Epithelial cell of proximal tubule (primary cell): Measurements from ENCODE around the gene GRM2. TPM values are rescaled to one million over a fixed set of nuclear protein-coding genes. Genes with fewer than 3 reads are reported as not detected.

Experiments used
- DNase-seq: peaks from one replicate; pipeline ENCODE4 v3.0.0-alpha.2; 2011; ENCODE audit warnings: low read depth
- H3K4me3 ChIP-seq: 2 replicates; pipeline ENCODE4 v1.5.1; 2011; ENCODE audit warnings: low read depth, mild to moderate bottlenecking, low read length
- total RNA-seq: library from RNA; depleted of rRNA; stranded (reverse); fragments of >200 nt; gene quantifications from 2 replicates; pipeline ENCODE4 v1.2.3, GENCODE V29; 2015
- TF ChIP-seq, protein P1 (sequence below): conservative IDR thresholded peaks from 2 replicates; pipeline ENCODE4 v1.5.1; 2012; ENCODE audit warnings: low read depth, mild to moderate bottlenecking, low read length

The GRM2 gene
- total RNA-seq, 1 donor from 2014 or later = not detected

DNA sequence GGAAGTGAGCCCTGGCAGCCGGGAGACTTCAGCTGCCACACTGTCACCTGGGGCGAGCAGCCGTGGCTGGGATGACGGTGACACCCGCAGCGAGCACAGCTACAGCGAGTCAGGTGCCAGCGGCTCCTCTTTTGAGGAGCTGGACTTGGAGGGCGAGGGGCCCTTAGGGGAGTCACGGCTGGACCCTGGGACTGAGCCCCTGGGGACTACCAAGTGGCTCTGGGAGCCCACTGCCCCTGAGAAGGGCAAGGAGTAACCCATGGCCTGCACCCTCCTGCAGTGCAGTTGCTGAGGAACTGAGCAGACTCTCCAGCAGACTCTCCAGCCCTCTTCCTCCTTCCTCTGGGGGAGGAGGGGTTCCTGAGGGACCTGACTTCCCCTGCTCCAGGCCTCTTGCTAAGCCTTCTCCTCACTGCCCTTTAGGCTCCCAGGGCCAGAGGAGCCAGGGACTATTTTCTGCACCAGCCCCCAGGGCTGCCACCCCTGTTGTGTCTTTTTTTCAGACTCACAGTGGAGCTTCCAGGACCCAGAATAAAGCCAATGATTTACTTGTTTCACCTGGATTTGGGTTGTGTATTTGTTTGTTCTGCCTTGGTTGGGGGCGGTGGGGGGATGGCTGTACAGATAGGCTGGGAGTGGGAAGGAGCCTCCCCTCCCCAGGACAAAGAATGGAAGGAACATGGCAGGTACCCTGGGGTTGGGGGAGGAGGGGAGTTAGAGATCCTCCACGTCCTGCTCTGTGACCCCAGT lies 2.9 kb upstream of the GRM2 start:
- no peak overlapping the region for H3K4me3 ChIP-seq
- no peak for DNase-seq
- TF ChIP-seq, protein P1, sequence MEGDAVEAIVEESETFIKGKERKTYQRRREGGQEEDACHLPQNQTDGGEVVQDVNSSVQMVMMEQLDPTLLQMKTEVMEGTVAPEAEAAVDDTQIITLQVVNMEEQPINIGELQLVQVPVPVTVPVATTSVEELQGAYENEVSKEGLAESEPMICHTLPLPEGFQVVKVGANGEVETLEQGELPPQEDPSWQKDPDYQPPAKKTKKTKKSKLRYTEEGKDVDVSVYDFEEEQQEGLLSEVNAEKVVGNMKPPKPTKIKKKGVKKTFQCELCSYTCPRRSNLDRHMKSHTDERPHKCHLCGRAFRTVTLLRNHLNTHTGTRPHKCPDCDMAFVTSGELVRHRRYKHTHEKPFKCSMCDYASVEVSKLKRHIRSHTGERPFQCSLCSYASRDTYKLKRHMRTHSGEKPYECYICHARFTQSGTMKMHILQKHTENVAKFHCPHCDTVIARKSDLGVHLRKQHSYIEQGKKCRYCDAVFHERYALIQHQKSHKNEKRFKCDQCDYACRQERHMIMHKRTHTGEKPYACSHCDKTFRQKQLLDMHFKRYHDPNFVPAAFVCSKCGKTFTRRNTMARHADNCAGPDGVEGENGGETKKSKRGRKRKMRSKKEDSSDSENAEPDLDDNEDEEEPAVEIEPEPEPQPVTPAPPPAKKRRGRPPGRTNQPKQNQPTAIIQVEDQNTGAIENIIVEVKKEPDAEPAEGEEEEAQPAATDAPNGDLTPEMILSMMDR = no peak

DNA sequence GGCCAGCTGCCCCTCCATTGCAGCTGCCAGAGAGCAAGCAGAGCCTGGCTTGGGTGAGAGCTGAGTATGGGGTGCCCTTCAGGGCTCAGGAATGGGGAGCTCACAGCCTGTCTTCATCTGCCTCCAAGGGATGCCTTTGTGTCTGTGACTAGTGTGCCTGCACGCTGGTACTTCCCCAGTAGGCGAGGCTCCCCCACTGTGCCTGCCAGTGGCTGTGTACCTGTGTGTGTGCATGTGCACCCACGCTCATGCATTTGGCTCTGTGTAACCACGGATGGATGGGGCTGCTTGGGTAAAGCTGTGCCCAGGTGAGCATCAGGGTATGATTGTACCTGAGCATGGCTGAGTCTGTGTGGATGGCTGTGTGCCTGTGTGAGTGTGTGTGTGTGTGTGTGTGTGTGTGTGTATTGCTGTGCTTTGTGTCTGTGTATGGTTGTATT lies 2.3 kb upstream of the GRM2 start:
- TF ChIP-seq, protein P1 = no peak
- no peak for DNase-seq
- no peak overlapping the region for H3K4me3 ChIP-seq

DNA sequence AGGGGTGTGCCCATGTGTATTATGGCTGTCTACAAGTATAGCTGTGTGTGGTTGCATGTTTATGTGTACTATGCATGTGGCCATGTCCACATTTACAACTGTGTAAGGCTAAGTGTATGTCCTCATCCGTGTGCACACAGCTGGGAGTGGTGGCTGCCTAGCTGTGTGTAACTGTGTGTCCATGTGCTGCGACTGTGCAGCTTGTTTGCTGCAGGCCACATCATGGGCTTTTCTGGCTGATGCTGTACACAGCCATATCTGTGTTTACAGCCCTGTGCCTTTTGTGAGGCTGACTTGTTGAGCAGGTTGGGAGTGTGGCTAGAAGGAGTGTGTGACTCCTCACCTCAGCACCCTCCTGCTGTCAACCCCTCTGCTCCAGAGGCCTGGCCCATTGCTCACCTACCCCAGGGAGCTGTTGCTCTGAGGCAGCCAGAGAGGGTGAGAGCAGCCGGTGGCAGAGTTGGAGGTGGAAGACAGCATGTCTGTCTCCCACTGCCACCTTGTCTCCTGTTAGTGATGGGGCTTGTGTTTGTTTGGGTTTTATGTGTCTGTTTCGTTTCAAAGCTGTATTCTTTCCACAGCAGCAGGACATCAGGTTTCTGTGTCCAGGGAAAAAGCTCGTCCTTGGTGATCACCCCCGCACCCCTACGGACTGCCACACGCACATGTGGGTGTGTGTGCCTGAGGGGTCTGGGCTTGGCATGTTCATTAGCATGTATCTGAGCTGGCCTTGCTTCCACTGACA lies 1.4 kb upstream of the GRM2 start:
- DNase-seq = no peak
- H3K4me3 ChIP-seq = no peak overlapping the region
- TF ChIP-seq, protein P1 = no peak

DNA sequence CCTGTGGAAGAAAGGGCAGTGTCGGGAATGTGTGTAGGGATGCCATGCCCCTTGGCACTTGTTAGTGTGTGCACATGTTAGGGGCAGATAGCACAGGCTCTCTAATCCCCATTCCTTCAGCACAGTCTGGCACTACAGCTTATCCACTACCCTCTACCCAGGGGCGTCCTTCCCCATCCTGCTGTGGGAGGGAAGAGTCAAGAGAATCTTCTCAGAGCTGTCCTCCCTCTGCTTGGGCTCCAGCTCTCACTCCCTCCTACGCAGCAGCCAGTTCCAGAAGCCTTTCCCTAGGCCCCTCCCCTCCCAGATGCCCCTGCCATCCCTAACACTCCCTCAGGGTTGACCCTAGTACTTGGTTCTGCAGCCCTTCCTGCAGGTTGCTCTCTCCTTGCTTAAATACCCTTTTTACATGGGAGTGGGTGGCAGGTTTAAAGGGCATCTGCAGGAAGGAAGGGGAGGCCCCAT lies 815 bp upstream of the GRM2 start:
- DNase-seq = no peak

GRCh38 chr3:51708216-51708845 lies 1.5 kb downstream of the GRM2 start:
- no peak for DNase-seq
- TF ChIP-seq, protein P1 = no peak
- no peak overlapping the region for H3K4me3 ChIP-seq

More for the DNA sequence above, 815 bp upstream of the GRM2 start:
- TF ChIP-seq, protein P1 = no peak
- no peak overlapping the region for H3K4me3 ChIP-seq

DNA sequence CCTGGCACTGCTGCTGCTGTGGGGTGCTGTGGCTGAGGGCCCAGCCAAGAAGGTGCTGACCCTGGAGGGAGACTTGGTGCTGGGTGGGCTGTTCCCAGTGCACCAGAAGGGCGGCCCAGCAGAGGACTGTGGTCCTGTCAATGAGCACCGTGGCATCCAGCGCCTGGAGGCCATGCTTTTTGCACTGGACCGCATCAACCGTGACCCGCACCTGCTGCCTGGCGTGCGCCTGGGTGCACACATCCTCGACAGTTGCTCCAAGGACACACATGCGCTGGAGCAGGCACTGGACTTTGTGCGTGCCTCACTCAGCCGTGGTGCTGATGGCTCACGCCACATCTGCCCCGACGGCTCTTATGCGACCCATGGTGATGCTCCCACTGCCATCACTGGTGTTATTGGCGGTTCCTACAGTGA lies 2.1 kb downstream of the GRM2 start:
- no peak overlapping the region for H3K4me3 ChIP-seq
- TF ChIP-seq, protein P1 = no peak
- DNase-seq = no peak
